ENCODE data around the gene CR2. TPM values are rescaled to one million over a fixed set of nuclear protein-coding genes. Genes with fewer than 3 reads are reported as not detected.
"Not testable (repeated sequence)": the region's sequence is repeated elsewhere in the genome, so short reads cannot be mapped to it uniquely, and the experiment has no call there.

CR2 gene
- total and polyA plus RNA-seq, 4 donors: 0.05 to 0.36 (median 0.14) TPM; not detected in 1

DNA sequence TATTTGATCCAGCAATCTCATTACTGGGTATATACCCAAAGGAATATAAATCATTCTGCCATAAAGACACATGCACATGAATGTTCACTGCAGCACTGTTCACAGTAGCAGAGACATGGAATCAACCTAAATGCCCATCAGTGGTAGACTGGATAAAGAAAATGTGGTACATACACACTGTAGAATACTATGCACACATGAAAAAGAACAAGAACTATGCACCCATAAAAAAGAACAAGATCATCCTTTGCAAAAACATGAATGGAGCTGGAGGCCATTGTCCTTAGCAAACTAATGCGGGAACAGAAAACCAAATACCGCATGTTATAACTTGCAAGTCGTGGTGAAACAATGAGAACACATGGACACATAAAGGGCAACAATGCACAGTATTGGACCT is 17.4 kb upstream of the CR2 start:
- H3K27ac ChIP-seq (ENCODE audit: low read depth in 1 of 2, low read length in 2 of 2): not testable (repeated sequence)

DNA sequence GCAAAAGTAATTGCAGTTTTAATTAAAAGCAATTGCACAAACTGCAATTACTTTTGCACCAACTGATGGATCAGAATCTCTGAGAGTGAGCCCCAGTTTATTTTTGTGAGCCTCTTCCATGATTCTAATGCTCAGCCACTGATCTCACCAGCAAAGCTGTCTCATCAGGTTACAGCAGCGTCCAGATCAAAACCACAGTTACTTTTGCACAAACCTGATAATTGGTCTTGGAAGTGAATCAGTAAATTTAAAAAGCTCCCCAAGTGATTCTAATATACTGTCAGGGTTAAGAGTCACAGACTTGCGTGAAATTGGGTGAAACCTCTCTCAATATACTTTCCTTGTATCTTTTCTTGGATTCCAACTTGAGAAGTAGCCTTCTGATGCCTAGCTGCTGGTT is 13.5 kb upstream of the CR2 start:
- Histone ChIP-seq H3K27ac (ENCODE audit: low read depth in 1 of 2, low read length in 2 of 2) (no peak overlapping the region), H3K4me1 (ENCODE audit: control insufficient read depth in 4 of 4, insufficient read depth in 4 of 4, low read length in 3 of 4) (no peaks in the 10 kb centered on the region)
- WGBS: 82% methylated on average over 2 of the region's 2 CpGs

More for the DNA sequence above, 17.4 kb upstream of the CR2 start:
- H3K4me3 ChIP-seq (ENCODE audit: low read depth in 1 of 3, low read length in 3 of 3); H3K36me3 ChIP-seq (ENCODE audit: control insufficient read depth in 4 of 4, insufficient read depth in 3 of 4, low read depth in 1 of 4, low read length in 3 of 4); H3K4me1 ChIP-seq (ENCODE audit: control insufficient read depth in 4 of 4, insufficient read depth in 4 of 4, low read length in 3 of 4); DNase-seq (ENCODE audit: low spot score); H3K27me3 ChIP-seq (ENCODE audit: control insufficient read depth in 4 of 4, insufficient read depth in 4 of 4, low read length in 3 of 4); H3K9ac ChIP-seq (ENCODE audit: low read depth in 1 of 2, low read length in 2 of 2); H3K9me3 ChIP-seq (ENCODE audit: control insufficient read depth in 4 of 4, low read length in 3 of 4): not testable (repeated sequence)
- 92% methylated on average over 3 of the region's 3 CpGs for WGBS

GRCh38 chr1:207444514-207445217 is 9.5 kb upstream of the CR2 start:
- Histone ChIP-seq H3K36me3 (ENCODE audit: control insufficient read depth in 4 of 4, insufficient read depth in 3 of 4, low read depth in 1 of 4, low read length in 3 of 4) (no peaks in the 10 kb centered on the region), H3K4me3 (ENCODE audit: low read depth in 1 of 3, low read length in 3 of 3) (no peak overlapping the region), H3K27me3 (ENCODE audit: control insufficient read depth in 4 of 4, insufficient read depth in 4 of 4, low read length in 3 of 4) (no peaks in the 10 kb centered on the region), H3K9me3 (ENCODE audit: control insufficient read depth in 4 of 4, low read length in 3 of 4) (no peaks in the 10 kb centered on the region), H3K27ac (ENCODE audit: low read depth in 1 of 2, low read length in 2 of 2) (no peak overlapping the region), H3K4me1 (ENCODE audit: control insufficient read depth in 4 of 4, insufficient read depth in 4 of 4, low read length in 3 of 4) (no peaks in the 10 kb centered on the region), H3K9ac (ENCODE audit: low read depth in 1 of 2, low read length in 2 of 2) (no peak overlapping the region)
- TF ChIP-seq HNF4G (IDR thresholded peaks at IDR 0.05) (no peak), SP1 (IDR thresholded peaks at IDR 0.05) (no peak), NR2F2 (IDR thresholded peaks at IDR 0.05) (no peak), FOXA2 (IDR thresholded peaks at IDR 0.05) (no peak), HNF4A (conservative IDR thresholded peaks at IDR 0.05) (no peak), EGR1 (IDR thresholded peaks at IDR 0.05; ENCODE audit: low read depth in 2 of 2) (no peak), RXRA (IDR thresholded peaks at IDR 0.05) (no peak), REST (IDR thresholded peaks at IDR 0.05) (no peak), JUND (IDR thresholded peaks at IDR 0.05) (no peak), ATF3 (IDR thresholded peaks at IDR 0.05) (no peak), GABPA (IDR thresholded peaks at IDR 0.05 in 1 of 2, conservative IDR thresholded peaks at IDR 0.05 in 1 of 2) (no peak), YY1 (IDR thresholded peaks at IDR 0.05) (no peak), TAF1 (conservative IDR thresholded peaks at IDR 0.05) (no peak)
- TF ChIP-seq, protein P1, sequence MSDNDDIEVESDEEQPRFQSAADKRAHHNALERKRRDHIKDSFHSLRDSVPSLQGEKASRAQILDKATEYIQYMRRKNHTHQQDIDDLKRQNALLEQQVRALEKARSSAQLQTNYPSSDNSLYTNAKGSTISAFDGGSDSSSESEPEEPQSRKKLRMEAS (IDR thresholded peaks at IDR 0.05): no peak
- no peak for DNase-seq (ENCODE audit: low spot score)
- WGBS: 79% methylated on average over 5 of the region's 5 CpGs

More for the DNA sequence above, 13.5 kb upstream of the CR2 start:
- Histone ChIP-seq H3K36me3 (ENCODE audit: control insufficient read depth in 4 of 4, insufficient read depth in 3 of 4, low read depth in 1 of 4, low read length in 3 of 4) (no peaks in the 10 kb centered on the region), H3K9ac (ENCODE audit: low read depth in 1 of 2, low read length in 2 of 2) (no peak overlapping the region), H3K27me3 (ENCODE audit: control insufficient read depth in 4 of 4, insufficient read depth in 4 of 4, low read length in 3 of 4) (no peaks in the 10 kb centered on the region), H3K9me3 (ENCODE audit: control insufficient read depth in 4 of 4, low read length in 3 of 4) (no peaks in the 10 kb centered on the region), H3K4me3 (ENCODE audit: low read depth in 1 of 3, low read length in 3 of 3) (no peak overlapping the region)
- TF ChIP-seq REST (IDR thresholded peaks at IDR 0.05) (no peak), NR2F2 (IDR thresholded peaks at IDR 0.05) (no peak), EGR1 (IDR thresholded peaks at IDR 0.05; ENCODE audit: low read depth in 2 of 2) (no peak)
- DNase-seq (ENCODE audit: low spot score): no peak

Measured in liver (tissue), 9 donors.